HG03558 (cell line): ENCODE measurements around the gene ATM.
A peak's percentile ranks its signal among the peaks of the same experiment; 100 is the strongest.

Source experiments
- ATAC-seq: cut with Tn5 transposase; IDR thresholded peaks from one replicate; pipeline ENCODE4 v1.9.1; 2021; ENCODE audit warnings: moderate number of reproducible peaks; ENCODE audit not compliant: unreplicated experiment; ENCODE audit errors: extremely low read depth

The ATM gene, protein sequence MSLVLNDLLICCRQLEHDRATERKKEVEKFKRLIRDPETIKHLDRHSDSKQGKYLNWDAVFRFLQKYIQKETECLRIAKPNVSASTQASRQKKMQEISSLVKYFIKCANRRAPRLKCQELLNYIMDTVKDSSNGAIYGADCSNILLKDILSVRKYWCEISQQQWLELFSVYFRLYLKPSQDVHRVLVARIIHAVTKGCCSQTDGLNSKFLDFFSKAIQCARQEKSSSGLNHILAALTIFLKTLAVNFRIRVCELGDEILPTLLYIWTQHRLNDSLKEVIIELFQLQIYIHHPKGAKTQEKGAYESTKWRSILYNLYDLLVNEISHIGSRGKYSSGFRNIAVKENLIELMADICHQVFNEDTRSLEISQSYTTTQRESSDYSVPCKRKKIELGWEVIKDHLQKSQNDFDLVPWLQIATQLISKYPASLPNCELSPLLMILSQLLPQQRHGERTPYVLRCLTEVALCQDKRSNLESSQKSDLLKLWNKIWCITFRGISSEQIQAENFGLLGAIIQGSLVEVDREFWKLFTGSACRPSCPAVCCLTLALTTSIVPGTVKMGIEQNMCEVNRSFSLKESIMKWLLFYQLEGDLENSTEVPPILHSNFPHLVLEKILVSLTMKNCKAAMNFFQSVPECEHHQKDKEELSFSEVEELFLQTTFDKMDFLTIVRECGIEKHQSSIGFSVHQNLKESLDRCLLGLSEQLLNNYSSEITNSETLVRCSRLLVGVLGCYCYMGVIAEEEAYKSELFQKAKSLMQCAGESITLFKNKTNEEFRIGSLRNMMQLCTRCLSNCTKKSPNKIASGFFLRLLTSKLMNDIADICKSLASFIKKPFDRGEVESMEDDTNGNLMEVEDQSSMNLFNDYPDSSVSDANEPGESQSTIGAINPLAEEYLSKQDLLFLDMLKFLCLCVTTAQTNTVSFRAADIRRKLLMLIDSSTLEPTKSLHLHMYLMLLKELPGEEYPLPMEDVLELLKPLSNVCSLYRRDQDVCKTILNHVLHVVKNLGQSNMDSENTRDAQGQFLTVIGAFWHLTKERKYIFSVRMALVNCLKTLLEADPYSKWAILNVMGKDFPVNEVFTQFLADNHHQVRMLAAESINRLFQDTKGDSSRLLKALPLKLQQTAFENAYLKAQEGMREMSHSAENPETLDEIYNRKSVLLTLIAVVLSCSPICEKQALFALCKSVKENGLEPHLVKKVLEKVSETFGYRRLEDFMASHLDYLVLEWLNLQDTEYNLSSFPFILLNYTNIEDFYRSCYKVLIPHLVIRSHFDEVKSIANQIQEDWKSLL (N-terminal part only)

DNA sequence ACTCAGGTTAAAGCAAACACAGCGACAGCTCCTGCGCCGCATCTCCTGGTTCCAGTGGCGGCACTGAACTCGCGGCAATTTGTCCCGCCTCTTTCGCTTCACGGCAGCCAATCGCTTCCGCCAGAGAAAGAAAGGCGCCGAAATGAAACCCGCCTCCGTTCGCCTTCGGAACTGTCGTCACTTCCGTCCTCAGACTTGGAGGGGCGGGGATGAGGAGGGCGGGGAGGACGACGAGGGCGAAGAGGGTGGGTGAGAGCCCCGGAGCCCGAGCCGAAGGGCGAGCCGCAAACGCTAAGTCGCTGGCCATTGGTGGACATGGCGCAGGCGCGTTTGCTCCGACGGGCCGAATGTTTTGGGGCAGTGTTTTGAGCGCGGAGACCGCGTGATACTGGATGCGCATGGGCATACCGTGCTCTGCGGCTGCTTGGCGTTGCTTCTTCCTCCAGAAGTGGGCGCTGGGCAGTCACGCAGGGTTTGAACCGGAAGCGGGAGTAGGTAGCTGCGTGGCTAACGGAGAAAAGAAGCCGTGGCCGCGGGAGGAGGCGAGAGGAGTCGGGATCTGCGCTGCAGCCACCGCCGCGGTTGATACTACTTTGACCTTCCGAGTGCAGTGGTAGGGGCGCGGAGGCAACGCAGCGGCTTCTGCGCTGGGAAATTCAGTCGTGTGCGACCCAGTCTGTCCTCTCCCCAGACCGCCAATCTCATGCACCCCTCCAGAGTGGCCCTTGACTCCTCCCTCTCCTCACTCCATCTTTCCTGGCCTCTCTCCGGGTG, at the start of gene ATM, which contains the start of gene NPAT:
Gene ATM (plus strand): TSS at position 494 of the 774 bp plus-strand sequence. CDS start 4,558 bp downstream, outside the sequence.
Gene NPAT (minus strand): TSS at position 65 of the 774 bp plus-strand sequence. CDS start 102 bp downstream, outside the sequence.
- ATAC-seq: peak; percentile 66

GRCh38 chr11:108177570-108177969, 45.3 kb upstream of the ATM start:
- no peak for ATAC-seq

DNA sequence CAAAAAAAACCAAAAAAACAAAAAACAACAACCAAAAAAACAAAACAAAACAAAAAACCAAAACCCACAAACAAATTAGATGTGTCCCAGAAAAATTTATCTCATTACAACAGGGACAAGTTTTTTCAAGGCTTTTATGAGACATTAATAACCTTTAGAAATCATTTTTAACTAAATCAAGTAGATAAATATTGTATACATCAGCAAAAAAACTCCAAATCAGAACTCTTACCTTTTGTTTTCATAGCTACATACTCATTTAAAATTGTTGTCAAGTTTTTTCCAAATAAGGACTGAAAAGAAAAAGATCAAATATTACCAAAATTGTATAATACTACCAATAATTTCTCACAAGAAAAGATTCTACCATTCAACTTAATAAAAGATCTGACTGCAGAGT, 29.1 kb upstream of the ATM start:
- no peak for ATAC-seq

GRCh38 chr11:108196901-108197300, 26.0 kb upstream of the ATM start:
- no peak for ATAC-seq

DNA sequence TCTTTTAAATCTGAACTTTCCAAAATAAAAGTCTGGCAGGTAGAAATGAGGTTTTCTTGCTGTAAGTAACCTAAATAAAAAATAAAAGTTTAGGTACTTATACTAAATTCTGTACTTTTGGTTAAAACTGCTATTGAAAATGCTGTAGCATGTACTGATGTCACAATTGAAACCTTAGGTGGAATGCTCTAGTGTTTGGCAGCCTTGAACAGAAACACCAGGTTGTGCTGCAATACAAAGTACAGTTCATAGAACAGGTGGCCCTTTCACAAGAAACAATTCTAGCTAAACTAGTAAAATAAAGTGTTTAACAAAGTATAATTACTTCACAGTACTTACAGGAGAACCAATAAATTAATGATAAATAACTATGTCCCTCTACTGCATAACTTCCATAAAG, 25.5 kb upstream of the ATM start:
- ATAC-seq: peak; percentile 32

DNA sequence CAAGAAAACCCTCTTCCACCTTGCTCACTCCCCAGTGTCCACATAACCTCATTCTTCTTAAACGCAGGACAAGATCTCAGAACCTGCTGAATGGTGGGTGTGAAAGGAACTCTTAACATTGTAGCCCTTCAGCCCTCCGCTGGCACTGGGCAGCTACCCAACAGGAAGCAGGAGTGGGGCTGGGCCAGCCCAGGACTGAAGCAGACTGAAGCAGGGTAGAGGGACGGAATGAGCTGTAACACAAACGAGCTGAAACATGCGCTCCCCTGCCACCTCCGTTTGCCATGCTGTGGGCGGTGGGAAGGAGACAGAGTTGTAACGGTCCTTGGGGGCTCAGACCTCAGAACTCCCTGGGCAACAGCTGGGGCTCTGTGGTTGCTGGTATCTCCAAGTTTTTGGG, 24.0 kb upstream of the ATM start:
- no peak for ATAC-seq

DNA sequence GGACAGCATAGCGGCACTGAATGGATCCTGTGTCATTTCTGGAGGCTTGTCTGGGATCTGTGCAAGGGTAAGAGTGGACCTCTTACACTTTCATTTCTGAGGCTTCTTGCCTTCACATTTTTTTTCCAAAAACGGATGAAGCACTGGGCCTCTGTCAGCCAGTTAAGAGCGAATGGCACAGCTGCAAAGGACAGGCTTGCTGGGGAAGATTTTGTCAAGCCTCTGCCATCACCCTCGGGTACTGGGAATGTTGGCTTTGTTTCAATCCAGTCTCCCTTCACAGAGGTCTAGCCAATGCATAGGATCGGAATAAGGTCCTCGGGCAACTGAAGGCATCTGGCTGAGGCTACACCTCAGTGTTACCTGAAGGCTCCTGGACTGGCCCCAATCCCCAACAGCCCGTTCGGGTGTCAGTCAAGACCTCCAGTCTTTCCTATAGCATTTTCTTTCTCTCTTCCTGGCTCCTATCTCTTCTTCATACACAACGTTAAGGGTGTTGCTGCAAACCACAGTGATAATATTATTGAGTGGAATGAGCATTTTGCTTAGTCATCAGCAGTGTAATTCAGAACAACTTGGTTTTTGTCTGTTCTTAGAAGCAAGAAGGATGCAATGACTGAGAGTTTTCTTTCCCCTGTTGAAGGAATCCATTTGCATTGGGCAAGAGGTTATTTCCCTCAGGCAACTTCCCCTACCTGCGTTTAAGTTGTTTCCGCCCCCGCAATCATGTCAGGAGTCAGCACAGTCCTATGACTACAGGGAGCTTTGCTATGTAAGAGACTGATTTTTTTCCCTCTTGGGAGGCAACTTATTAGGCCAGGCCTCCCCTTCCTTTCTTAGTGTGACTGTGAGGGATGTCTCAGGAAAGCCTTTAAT, 23.2 kb upstream of the ATM start:
- peak; percentile 53 for ATAC-seq

GRCh38 chr11:108203075-108203474, 19.8 kb upstream of the ATM start:
- no peak for ATAC-seq

- no peak for ATAC-seq
Observed at GRCh38 chr11:108204376-108204775, 18.5 kb upstream of the ATM start.

- no peak for ATAC-seq
Observed at GRCh38 chr11:108204929-108205499, 17.9 kb upstream of the ATM start.

DNA sequence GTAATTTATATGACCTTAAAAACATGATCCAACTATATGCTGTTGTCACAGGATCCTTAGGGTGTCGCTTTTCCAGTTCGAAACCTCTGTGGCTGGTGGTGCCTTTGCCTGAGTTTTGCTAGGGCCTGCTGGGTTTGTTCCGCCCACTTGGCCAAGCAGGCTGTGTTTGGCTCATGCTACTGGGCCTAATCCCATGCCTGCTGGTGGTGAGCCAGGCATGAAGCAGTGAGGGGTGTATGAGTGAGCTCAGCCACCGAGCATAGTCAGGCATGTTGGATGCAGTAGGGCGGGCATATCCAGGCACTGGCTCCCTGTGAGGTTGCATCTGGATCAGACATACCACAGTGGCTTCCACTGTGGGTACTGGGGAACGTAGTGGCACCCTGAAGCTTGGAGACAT, 16.7 kb upstream of the ATM start:
- ATAC-seq: no peak

GRCh38 chr11:108206969-108207682, 15.7 kb upstream of the ATM start:
- no peak for ATAC-seq

- no peak for ATAC-seq
Observed at GRCh38 chr11:108207683-108208060, 15.2 kb upstream of the ATM start.

DNA sequence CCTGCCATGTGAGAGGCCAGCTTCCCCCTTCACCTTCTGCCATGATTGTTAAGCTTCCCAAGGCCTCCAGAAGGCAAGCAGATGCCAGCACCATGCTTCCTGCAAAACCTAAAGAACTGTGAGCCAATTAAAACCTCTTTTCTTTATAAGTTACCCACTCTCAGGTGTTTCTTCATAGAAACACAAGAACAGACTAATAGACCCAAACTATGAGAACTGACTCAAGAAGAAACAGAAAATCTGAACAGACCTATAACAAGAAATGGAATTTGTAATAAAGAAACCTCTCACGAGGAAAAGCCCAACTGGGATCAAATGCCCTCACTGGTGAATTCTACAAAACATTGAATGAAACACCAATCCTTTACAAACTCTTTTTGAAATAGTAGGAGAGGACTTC, 12.4 kb upstream of the ATM start:
- no peak for ATAC-seq

DNA sequence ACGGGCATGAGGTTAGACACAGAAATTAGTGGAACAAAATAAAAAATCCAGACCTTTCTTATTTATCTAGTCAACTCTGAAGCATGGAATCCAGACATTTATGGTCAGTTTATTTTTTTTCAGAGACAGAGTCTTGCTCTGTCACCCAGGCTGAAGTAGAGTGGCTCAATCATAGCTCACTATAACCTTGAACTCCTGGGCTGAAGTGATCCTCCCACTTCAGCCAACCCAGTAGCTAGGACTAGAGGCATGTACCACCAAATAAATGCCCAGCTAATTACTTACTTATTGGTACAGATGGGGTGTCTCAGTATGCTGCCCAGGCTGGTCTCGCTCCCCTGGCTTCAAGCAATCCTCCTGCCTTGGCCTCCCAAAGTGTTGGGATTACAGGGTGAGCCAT, 9.1 kb upstream of the ATM start:
- ATAC-seq: no peak

DNA sequence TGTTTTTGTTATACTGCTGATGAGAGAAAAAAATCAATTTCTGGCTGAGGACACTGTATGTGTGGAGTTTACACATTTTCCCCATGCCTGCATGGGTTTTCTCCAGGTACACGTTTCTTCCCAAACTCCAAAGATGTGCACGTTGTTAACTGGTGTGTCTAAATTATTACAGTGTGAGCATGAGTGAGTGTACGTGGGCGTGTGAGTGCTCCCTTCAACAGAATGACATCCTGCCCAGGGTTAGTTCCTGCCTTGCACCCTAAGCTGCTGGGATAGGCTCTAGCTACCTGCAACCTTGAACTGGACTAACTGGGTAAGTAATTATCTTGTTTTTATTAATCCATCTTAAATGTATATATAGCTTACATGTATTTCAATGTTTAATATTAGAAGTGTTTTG, 5.9 kb upstream of the ATM start:
- ATAC-seq: no peak

- ATAC-seq: no peak
Observed at GRCh38 chr11:108218455-108218854, 4.4 kb upstream of the ATM start.
